Fibroblast of lung (primary cell): ENCODE measurements around the gene CTNNA2.

Source experiments
- CTCF ChIP-seq, 2 donors: IDR thresholded peaks in 1 of 2; conservative IDR thresholded peaks in 1 of 2; 1 replicate in 1 of 2; 2 replicates in 1 of 2; pipeline ENCODE4 v1.5.1; 2011 to 2012; ENCODE audit warnings: low read length in 2 of 2, control low read depth in 1 of 2, inconsistent platforms in 1 of 2, low read depth in 1 of 2, mild to moderate bottlenecking in 1 of 2
- EZH2 ChIP-seq: IDR thresholded peaks from 2 replicates; pipeline ENCODE4 v1.5.1; 2012; ENCODE audit warnings: low read length, control low read depth, mild to moderate bottlenecking; ENCODE audit errors: missing control alignments

- TF ChIP-seq CTCF (conservative IDR thresholded peaks at IDR 0.05 in 1 of 2, IDR thresholded peaks at IDR 0.05 in 1 of 2; ENCODE audit: low read depth in 1 of 2, low read length in 2 of 2), result no peak
- TF ChIP-seq EZH2, result no peak
Measured at GRCh38 chr2:80187156-80187555, 674.3 kb downstream of the CTNNA2 start.
